Activated CD4-positive, CD25-positive, alpha-beta regulatory T cell treated with anti-CD3 and anti-CD28 coated beads, Interleukin-2, amount 50 U/mL, for 24 hours (primary cell): ENCODE data around the gene STARD10.

Experiments
- ATAC-seq, 2 donors: fragments of 150-1000 bp; cut with Tn5 transposase; one replicate each; pipeline ENCODE4 v1.10.0; 2021; ENCODE audit warnings: mild to moderate bottlenecking in 1 of 2, moderate library complexity in 1 of 2

STARD10 gene

DNA sequence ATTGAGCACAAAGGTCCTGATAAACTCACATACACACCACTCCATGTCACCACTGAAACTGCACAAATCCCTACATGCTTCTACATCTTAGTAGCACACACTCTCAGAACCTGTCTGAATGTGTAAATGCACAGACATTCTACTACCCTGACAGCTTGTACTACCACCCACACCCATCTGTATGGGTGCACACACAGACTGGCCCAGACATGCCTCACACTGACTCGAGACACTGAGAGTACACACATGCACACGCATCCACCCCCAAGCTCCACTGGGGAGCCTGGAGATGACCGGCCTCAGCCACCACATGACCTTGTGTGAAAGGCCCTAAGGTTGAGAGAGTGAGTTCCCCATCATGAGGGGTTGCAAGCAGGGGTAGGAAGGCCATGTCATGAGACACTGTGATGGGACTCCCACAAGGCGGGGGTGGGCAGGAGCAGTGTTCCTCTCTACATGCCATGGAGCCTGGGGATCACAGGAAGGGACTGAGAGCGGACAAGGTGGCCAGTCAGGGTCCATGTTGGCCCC lies 69.8 kb downstream of the STARD10 start:
- ATAC-seq, result no peak

DNA sequence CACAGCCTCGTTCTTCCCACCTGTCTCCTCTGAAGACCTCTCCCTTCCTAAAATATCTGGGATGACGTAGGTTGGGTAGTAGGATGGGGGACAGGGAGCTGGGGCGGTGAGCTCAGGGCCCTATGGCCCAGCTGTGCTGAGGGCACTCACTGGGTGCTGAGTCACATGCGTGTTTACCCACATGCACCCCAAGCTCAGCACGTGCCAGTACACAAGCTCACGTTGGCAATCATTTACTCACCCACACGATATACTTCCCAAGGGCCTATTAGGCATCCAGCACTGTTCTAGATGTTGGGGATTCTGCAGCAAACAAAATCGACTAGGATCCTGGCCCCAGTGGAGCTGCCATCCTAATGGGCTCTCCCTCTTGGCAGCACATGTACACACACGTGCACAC lies 70.3 kb downstream of the STARD10 start:
- ATAC-seq, result no peak

DNA sequence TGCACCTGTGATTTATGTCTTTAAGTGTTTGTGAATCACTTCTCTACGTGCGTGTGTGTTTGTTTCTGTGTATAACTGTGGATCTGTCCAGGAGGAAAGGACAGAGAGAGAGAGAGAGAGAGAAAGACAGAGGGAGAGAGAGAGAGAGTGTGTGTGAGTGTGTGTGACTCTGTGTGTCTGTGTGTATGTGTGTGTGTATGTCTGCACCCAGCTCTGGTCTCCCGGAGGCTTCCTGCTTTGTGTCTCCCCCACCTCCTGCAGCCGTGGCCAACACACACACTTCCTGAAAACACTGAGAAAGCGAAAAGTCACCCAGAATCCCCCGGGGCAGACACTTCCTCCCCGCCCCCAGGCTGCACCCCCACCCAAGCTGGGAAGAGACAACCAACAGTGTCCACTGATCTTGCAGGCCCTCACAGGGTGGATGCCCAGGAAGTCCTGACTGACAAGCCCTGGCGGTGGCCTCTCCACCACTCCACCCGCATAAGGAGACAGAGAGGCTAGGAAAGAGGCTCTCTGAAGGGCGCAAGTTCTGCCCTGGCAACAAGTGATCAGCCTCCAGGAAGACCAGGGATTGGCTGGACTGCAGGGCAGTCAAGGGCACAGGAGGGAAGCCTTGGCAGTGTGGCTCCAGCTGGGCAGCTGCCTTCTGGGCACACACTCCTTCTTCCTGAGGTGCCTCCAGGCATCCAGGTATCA lies 71.6 kb downstream of the STARD10 start:
- peak; percentile 87 to 90 for ATAC-seq

GRCh38 chr11:72721689-72722049 lies 72.2 kb downstream of the STARD10 start:
- ATAC-seq, result peak; percentile 4 to 18

DNA sequence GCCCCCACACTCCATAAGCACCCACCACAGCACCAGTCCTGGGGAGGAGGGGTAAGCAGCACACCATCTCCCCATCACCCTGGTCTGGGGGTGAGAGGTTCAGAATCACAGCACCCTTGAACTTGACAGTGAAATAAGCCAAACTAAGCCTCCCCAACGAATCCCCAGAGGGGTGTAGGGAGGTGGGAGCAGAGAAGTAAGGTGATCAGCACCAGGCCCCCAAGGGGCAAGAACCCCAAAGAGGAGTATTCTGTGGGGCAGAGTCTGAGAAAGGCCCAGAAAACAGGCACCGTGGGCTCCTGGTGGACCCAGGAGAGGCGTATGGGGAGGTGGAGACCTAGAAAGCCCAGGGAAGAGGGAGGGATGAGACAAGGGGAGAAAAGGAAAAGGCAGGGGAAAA lies 72.6 kb downstream of the STARD10 start:
- no peak for ATAC-seq

DNA sequence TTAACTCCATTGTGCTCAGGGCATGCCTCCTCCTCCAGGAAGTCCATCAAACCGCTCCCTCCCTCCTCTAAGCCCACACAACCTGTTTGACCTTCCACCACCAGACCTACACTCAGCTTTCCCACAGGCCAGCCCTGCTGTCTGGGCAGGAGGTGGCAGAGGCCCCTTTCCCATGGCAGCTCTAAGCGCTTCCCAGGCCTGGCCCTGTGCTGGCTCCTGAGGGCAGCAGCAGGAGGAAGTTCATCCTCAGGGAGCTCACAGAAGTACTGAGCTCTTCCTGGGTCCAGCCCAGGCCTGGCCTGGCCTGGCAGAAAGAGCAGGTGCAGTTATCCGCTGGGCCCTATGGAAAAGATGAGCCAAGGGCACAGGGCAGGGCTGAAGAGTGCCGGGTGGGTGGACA lies 73.1 kb downstream of the STARD10 start:
- no peak for ATAC-seq

- no peak for ATAC-seq
Observed at GRCh38 chr11:72720047-72720446, 73.8 kb downstream of the STARD10 start.

DNA sequence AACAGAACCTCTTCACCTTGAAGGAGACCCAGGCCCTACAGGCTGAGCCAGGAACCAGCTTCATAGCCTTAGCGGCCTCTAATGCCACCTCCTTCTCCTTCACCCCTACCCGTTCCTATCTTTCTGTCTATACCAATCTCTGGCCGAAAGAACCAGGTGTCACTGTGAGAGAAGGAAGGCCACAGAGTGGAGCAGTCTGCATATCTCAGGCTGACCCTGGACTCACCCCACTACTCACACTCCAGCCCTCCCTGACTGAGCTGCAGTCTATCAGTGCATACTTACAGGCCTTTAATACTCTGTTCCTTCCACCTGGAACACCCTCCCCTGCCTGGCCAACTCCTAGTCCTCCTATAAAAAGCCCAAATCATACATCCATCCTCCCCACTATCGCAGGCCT lies 74.3 kb downstream of the STARD10 start:
- no peak for ATAC-seq

- peak in 1 of 2 donors; percentile 28 for ATAC-seq
Observed at GRCh38 chr11:72719144-72719543, 74.7 kb downstream of the STARD10 start.

GRCh38 chr11:72718101-72718501 lies 75.7 kb downstream of the STARD10 start:
- no peak for ATAC-seq

GRCh38 chr11:72716788-72717435 lies 76.9 kb downstream of the STARD10 start:
- no peak for ATAC-seq

- ATAC-seq, result no peak
Observed at GRCh38 chr11:72716290-72716689, 77.6 kb downstream of the STARD10 start.

GRCh38 chr11:72712841-72713240 lies 81.0 kb downstream of the STARD10 start:
- ATAC-seq, result no peak

DNA sequence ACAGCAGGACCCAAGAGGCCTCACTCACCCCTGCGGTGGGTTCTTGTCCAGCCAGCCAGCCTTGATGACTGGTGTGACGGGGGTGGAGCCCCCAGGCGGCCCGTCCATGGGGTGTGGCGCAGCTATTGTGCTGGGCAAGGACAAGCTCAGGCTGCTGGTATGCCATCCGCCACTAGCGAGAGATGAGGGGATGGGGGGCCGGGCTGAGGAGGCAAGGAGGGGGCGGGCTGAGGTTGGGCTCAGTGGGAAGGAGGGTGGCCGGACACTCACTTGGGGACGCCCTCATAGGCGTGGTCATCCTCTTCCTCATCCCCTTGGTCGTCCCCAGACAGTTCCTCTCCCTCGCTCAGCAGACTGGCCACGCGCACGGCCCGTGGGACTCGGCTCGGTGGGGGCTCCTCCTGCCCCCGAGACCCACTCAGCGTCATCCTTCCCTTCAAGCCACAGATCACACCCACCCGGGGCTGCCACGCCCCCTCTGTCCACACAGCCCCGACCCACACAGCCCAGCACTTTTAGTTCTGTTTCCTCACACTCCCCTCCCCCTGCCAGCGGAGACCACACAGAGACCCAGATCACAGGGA lies 81.6 kb downstream of the STARD10 start:
- no peak for ATAC-seq

DNA sequence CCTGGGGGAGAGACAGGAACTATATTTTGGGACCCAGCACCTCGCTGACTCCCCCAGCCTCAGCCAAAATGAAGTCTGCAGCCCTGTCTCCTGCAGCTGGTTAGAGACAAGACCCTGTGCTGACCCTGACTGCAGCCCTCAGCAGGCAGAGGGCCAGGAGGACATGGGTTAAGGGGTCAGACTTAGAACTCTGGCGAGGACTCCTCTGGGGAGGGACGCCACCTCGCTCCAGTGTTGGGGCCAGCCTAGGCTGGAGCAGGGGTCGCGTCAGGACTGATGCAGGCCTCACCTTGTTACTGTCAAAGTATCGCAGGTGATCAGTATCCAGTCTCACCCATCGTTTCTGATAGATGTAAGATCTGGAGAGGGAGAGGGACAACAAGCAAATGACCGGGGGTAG lies 82.7 kb downstream of the STARD10 start:
- no peak for ATAC-seq

GRCh38 chr11:72710278-72710677 lies 83.6 kb downstream of the STARD10 start:
- ATAC-seq, result no peak

DNA sequence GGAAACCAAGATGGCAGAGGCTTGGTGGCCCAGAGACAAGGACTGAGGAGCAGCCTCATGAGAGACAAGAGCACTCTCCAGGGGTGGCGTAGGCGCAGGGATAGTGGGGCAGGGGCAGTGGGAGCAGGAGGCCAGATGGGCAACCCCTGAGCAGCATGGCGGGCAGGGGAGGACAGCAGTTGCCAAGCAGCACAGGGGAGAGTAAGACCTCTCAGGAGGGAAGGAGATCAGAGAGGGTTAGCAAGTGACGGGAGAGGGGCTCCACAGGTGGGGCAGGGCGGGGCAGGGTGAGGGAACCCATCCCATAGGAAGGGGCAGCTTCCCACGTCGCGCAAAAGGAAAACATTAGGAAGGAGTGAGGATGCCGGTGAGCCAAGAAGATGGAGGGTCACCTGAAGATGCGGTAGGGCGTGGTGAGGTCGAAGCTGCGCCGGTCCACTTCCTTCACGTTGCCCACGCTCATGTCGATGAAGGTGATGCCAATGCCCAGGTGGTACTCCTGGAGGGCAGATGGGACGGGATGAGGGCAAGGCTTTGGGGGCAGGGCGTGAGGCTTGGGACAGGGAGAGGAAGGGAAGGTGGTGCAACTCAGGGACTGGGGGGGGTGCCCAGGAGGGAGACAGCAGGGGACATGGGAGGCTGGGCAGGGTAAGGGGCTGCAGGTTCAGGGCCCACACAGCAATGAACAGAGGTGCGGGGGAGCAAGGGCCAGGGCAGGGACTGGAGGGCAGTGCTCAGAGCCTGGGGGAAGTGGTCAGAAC lies 84.2 kb downstream of the STARD10 start:
- ATAC-seq, result no peak

- no peak for ATAC-seq
Observed at GRCh38 chr11:72707032-72707431, 86.8 kb downstream of the STARD10 start.

DNA sequence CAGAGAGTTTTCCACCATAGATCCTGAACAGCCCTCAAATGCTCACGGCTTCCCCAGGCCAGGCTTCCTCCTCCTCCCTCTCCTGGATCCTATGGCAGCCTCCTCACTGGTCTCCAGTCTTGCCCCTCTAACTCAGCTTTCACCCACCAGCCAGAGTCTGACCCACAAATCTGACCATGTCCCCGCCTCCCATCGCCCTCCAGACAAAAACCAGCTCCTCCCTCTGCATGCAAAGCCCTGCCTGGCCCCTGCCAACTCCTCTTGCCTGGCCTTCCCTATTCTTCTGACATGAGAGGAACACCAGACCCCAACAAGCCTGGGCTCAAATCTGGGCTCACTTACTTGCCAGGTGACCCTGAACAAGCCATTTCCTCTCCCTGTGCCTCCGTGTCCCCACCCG lies 87.3 kb downstream of the STARD10 start:
- ATAC-seq, result no peak

DNA sequence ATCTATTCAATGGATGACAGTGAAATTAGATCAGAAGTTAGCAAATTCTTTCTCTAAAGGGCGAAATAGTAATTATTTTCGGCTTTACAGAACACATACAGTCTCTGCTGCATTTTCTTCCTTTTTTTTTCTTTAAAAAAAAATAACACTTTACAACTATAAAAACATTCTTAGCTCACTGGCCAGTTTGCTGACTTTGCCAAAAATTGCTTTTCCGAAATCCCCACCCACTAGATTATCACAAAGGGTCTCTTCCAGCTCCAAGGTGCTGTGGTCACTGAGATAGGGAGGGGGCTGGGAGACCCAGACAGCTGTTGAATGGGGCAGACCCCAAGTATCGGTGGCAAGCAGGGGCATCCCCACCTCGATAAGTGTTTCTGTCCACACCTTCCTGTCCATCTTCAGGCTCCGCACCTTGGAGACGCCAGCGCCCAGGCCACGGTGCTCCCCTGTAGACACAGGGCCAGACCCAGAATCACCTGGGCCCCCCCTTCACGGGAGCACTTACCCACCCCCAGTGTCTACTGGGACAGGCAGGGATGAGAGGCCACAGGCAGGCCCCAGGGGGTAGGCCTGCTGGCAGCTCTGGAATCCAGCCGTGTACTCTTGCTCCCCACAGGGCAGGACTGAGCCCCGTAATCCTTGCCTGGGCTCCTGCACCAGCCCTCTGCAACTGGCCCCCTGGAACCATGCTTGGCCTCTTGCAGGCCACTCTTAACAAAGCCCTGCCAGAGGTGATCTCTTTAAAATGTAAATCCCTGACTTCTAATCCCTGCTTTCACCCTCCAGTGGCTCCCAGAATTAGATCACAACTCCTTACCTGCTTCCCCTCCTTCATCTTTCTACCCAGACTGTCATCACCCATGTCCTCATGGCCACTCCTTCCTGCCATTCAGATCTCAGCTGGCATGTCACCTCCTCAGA lies 88.1 kb downstream of the STARD10 start:
- no peak for ATAC-seq

DNA sequence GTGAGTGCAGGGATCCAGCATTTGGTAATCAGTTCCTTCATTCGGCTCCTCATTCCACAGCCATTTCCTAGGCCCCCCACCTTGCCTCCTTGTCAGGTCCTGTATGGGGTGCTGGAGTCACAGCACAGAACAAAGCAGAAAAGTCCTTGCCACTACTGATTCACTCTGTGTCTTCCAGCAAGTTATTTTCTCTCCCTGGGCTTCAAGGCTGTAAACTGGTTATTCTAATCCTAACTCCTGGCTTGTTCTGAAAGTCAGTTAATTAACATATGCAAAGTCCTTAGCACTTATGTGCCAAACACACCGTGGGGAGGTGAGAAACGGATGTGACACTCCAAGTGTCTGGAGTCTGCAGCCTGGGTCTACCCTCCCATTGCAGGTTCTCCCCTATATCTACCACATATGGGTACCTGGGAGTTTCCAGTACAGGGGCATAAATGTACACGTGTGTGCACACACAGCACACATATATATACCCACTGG lies 89.0 kb downstream of the STARD10 start:
- ATAC-seq, result no peak
